Glutamatergic neuron (in vitro differentiated cells): ENCODE measurements around the gene CFAP43. TPM values are rescaled to one million over a fixed set of nuclear protein-coding genes. Genes with fewer than 3 reads are reported as not detected.
A peak's percentile ranks its signal among the peaks of the same experiment; 100 is the strongest.

Experiments
- DNase-seq: peaks from one replicate; pipeline ENCODE4 v3.0.0; 2022
- H3K27ac Mint-ChIP-seq: one replicate; pipeline ENCODE4 v1.8.0; 2020; ENCODE audit warnings: mild to moderate bottlenecking, mixed read lengths, inconsistent platforms; ENCODE audit not compliant: unreplicated experiment
- H3K27me3 Mint-ChIP-seq: one replicate; pipeline ENCODE4 v1.8.0; 2020; ENCODE audit warnings: mild to moderate bottlenecking, moderate library complexity, mixed read lengths, inconsistent platforms; ENCODE audit not compliant: unreplicated experiment
- H3K36me3 Mint-ChIP-seq: one replicate; pipeline ENCODE4 v1.8.0; 2020; ENCODE audit warnings: mild to moderate bottlenecking, mixed read lengths, inconsistent platforms; ENCODE audit not compliant: unreplicated experiment
- H3K4me1 Mint-ChIP-seq: one replicate; pipeline ENCODE4 v1.8.0; 2020; ENCODE audit warnings: mild to moderate bottlenecking, low read depth, mixed read lengths, inconsistent platforms; ENCODE audit not compliant: unreplicated experiment
- H3K4me3 Mint-ChIP-seq: one replicate; pipeline ENCODE4 v1.8.0; 2020; ENCODE audit warnings: mild to moderate bottlenecking, mixed read lengths, inconsistent platforms; ENCODE audit not compliant: unreplicated experiment
- H3K9me3 Mint-ChIP-seq: one replicate; pipeline ENCODE4 v1.8.0; 2020; ENCODE audit warnings: mild to moderate bottlenecking, moderate library complexity, mixed read lengths, inconsistent platforms; ENCODE audit not compliant: unreplicated experiment
- CTCF ChIP-seq: fragments of 200-600 bp; sonication (generic); IDR thresholded peaks from one replicate; pipeline ENCODE4 v1.5.0; 2021; ENCODE audit not compliant: partially characterized antibody, unreplicated experiment
- total RNA-seq: library from RNA; stranded (reverse); fragmentation: NEBNext Ultra II Directional; extraction: Animal tissue kit (Norgen Biotek cat#: 25700); gene quantifications from one replicate; pipeline ENCODE4 v1.2.1, GENCODE V29; 2021; ENCODE audit not compliant: unreplicated experiment

Gene CFAP43
- total RNA-seq, 1 donor from 2014 or later, result 0.44 TPM

DNA sequence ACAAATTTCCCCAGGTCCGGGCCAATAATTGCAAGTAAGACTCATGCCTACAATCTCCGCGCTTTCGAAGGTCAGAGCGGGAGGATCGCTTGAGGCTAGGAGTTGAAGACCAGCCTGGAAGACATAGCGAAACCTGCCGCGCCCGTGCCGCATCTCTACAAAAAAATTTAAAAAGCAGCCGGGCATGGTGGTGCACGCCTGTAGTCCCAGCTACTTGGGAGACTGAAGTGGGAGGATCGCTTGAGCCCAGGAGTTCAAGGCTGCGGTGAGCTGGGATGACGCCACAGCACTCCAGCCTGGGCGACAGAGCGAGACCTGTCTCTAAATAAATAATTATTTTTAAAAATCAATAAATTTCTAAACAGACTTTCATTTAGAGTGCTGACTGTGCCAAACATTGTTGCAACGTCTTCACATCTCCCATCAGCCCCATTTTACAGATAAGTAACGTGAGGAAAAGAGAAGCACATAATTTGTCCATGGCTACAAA is 494 bp upstream of the CFAP43 start:
- peaks cover 2% of the 10 kb centered on the region for H3K4me1 Mint-ChIP-seq
- peaks cover 5% of the 10 kb centered on the region for H3K36me3 Mint-ChIP-seq
- no peak for DNase-seq
- no peak for TF ChIP-seq CTCF
- H3K4me3 Mint-ChIP-seq, result peak overlapping the region; percentile 86
- H3K27ac Mint-ChIP-seq, result no peak overlapping the region
- no peaks in the 10 kb centered on the region for H3K27me3 Mint-ChIP-seq
- peaks cover 3% of the 10 kb centered on the region for H3K9me3 Mint-ChIP-seq

DNA sequence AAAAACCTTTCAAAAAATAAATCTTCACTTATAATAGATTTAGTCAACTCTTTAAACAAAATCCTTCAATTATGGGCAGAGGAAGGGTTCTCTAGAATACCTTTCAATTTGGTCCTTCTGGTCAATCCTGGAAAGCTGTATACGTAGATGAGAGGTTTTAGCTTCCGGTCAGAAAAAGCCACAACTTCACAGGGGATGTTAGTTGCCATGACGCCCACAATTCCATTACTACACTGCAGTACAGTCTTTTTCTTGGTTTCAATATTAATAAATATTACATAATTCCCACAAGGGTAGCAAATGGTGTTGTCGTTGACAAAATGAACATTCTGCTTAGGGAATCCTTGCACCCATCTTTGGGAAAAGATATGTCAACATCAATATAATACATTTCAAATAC is 1.7 kb downstream of the CFAP43 start:
- Mint-ChIP-seq H3K9me3 (peaks cover 4% of the 10 kb centered on the region), H3K36me3 (no peaks in the 10 kb centered on the region), H3K4me1 (peaks cover 2% of the 10 kb centered on the region), H3K4me3 (no peak overlapping the region), H3K27ac (no peak overlapping the region), H3K27me3 (no peaks in the 10 kb centered on the region)
- no peak for DNase-seq
- no peak for TF ChIP-seq CTCF

GRCh38 chr10:104223304-104223703 is 8.9 kb downstream of the CFAP43 start:
- Mint-ChIP-seq H3K4me3 (no peak overlapping the region), H3K27me3 (peaks cover 5% of the 10 kb centered on the region), H3K9me3 (peaks cover 2% of the 10 kb centered on the region), H3K27ac (no peak overlapping the region), H3K4me1 (no peaks in the 10 kb centered on the region), H3K36me3 (no peaks in the 10 kb centered on the region)
- TF ChIP-seq CTCF, result no peak
- no peak for DNase-seq

GRCh38 chr10:104220522-104220921 is 11.6 kb downstream of the CFAP43 start:
- TF ChIP-seq CTCF, result no peak
- no peak for DNase-seq
- no peaks in the 10 kb centered on the region for H3K4me1 Mint-ChIP-seq
- H3K4me3 Mint-ChIP-seq, result no peak overlapping the region
- peaks cover 5% of the 10 kb centered on the region for H3K27me3 Mint-ChIP-seq
- no peak overlapping the region for H3K27ac Mint-ChIP-seq
- no peaks in the 10 kb centered on the region for H3K36me3 Mint-ChIP-seq
- no peaks in the 10 kb centered on the region for H3K9me3 Mint-ChIP-seq

DNA sequence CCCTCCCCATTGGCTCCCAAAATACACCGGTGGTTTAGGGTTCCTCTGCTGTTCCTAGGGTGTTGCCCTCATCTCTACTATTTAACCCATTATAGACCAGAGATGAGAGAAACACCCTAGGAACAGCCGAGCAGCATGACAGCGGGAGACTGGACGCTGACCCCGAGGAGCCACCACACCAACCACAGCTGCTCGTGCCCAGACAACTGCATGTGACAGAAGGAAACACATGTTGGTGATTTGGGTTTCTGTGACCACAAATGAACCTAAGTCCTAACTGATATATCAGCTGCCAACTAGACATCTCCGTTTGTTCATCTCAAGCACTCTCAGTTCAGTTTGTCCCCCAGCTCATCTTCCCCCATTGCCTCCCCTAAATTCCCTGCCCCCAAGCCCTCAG is 13.4 kb downstream of the CFAP43 start:
- no peak overlapping the region for H3K27ac Mint-ChIP-seq
- H3K4me3 Mint-ChIP-seq, result no peak overlapping the region
- TF ChIP-seq CTCF, result no peak
- no peak for DNase-seq
- no peaks in the 10 kb centered on the region for H3K4me1 Mint-ChIP-seq
- H3K9me3 Mint-ChIP-seq, result no peaks in the 10 kb centered on the region
- H3K36me3 Mint-ChIP-seq, result no peaks in the 10 kb centered on the region
- H3K27me3 Mint-ChIP-seq, result peaks cover 5% of the 10 kb centered on the region
